Measurements from ENCODE around the gene TBCK. TPM values are rescaled to one million over a fixed set of nuclear protein-coding genes. Genes with fewer than 3 reads are reported as not detected.

TBCK gene
- total and polyA plus RNA-seq, 10 donors = 6.7 to 61.3 (median 44.7) TPM

- H3K4me1 ChIP-seq = peaks cover 19 to 67% (median 32%) of the 10 kb centered on the region in 6 donors
- TF ChIP-seq POLR2A (IDR thresholded peaks at IDR 0.05) = no peak
- no peak for TF ChIP-seq POLR2AphosphoS5 (IDR thresholded peaks at IDR 0.05)
- TF ChIP-seq CTCF (IDR thresholded peaks at IDR 0.05 in 8 of 11, conservative IDR thresholded peaks at IDR 0.05 in 3 of 11) = no peak
- H3K27ac ChIP-seq = no peak overlapping the region
- H3K9me3 ChIP-seq = peaks cover 0 to 4% (median 0%) of the 10 kb centered on the region in 8 donors
- DNase-seq = no peak
- H3K4me3 ChIP-seq = no peak overlapping the region
- H3K36me3 ChIP-seq = peaks cover 0 to 34% (median 13%) of the 10 kb centered on the region in 6 donors
- intact Hi-C loops (cut with DNase I; ENCODE audit: low total_unique reads) = no loop called here
- 94 to 100% (median 98%) methylated on average over 1 of the region's 1 CpG for WGBS, 5 donors
- no peaks in the 10 kb centered on the region for H3K27me3 ChIP-seq (replicated peaks in 1 of 7)
Observed at GRCh38 chr4:106320235-106320634, 4.2 kb upstream of the TBCK start.

DNA sequence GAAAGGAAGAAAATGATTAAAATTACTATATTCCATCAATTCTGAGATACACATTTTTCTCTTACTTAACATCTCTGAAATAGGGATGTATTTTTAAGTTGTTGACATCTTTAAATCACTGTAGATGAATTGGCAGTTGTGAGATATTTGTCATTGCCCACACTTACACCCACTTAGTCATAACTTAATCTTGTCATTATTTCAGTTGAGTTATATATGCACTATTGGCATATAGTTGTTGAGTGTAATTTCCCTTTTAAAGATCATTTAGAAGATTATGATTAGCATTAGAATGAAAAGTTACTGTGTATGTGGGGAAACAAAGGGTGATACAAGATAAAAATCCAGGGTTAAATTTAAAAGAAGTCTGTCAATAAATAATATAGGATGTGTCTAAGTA, 2.5 kb upstream of the TBCK start:
- H3K4me1 ChIP-seq = peaks cover 28 to 71% (median 47%) of the 10 kb centered on the region in 6 donors
- no peak overlapping the region for H3K27ac ChIP-seq
- H3K4me3 ChIP-seq = no peak overlapping the region
- peaks cover 0 to 4% (median 0%) of the 10 kb centered on the region in 8 donors for H3K9me3 ChIP-seq
- DNase-seq = no peak
- TF ChIP-seq CTCF (IDR thresholded peaks at IDR 0.05 in 8 of 11, conservative IDR thresholded peaks at IDR 0.05 in 3 of 11) (no peak), POLR2AphosphoS5 (IDR thresholded peaks at IDR 0.05) (no peak), POLR2A (IDR thresholded peaks at IDR 0.05) (no peak)
- peaks cover 0 to 24% (median 11%) of the 10 kb centered on the region in 6 donors for H3K36me3 ChIP-seq
- no peaks in the 10 kb centered on the region for H3K27me3 ChIP-seq (replicated peaks in 1 of 7)
- intact Hi-C loops (cut with DNase I; ENCODE audit: low total_unique reads) = no loop called here

DNA sequence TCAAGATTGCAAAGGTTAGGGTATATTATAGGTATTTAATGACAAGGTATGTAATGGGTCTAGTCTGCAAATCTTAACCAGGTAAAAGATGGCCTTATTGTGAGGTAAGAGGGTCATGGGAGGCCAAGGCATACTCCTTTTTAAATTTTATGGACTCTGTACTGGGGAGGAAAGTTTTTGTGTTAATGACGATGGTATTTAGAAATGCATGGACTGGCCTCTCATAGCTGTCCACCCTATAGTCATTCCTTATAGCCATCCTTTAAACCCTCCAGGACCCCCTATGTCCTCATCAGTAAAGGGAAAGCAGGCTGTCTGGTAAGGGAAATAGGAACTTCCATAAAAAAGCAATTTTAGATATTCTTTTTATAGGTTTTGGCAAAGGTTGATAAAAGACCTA, 1.8 kb upstream of the TBCK start:
- intact Hi-C loops (cut with DNase I; ENCODE audit: low total_unique reads) = no loop called here
- no peak for TF ChIP-seq POLR2A (IDR thresholded peaks at IDR 0.05)
- no peak for TF ChIP-seq CTCF (IDR thresholded peaks at IDR 0.05 in 8 of 11, conservative IDR thresholded peaks at IDR 0.05 in 3 of 11)
- H3K4me1 ChIP-seq = peaks cover 28 to 73% (median 50%) of the 10 kb centered on the region in 6 donors

DNA sequence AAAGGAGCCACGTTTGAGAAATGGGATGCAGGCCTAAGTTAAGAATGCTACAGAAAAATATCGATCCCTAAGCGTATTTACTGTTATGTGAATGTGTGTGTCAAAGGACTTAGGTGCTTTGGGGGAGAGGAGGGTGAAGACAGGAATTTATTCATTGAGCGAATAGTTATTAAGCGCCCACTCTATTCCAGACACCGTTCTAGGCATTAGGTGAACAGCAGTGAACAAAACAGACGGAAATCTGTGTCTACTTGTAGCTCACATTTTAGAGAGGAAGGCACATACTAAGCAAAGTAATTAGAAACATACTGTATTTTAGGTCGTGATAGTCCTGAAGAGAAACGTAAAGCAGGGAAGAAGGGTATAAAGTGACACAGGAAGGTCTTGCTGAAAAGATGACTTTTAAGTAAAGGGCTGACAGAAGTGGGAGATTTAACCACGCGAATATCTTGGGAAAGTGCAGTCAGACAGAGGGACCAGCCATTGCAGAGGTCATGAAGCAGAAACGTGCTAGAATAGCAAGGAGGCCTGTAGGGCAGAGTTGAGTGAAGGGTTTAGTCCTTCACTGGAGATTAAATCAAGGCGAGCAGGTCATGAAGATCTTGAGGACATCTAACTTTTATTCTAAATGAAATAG, 882 bp upstream of the TBCK start:
- no peaks in the 10 kb centered on the region for H3K27me3 ChIP-seq (replicated peaks in 1 of 7)
- TF ChIP-seq POLR2A (IDR thresholded peaks at IDR 0.05) = no peak
- TF ChIP-seq CTCF (IDR thresholded peaks at IDR 0.05 in 8 of 11, conservative IDR thresholded peaks at IDR 0.05 in 3 of 11) = no peak
- TF ChIP-seq POLR2AphosphoS5 (IDR thresholded peaks at IDR 0.05) = no peak
- peak overlapping the region; percentile 67 to 89 (median 74) for H3K4me3 ChIP-seq
- H3K4me1 ChIP-seq = peaks cover 28 to 75% (median 50%) of the 10 kb centered on the region in 6 donors
- peaks cover 0 to 18% (median 11%) of the 10 kb centered on the region in 6 donors for H3K36me3 ChIP-seq
- intact Hi-C loops (cut with DNase I; ENCODE audit: low total_unique reads) = no loop called here
- 2 to 5% (median 4%) methylated on average over 13 of the region's 13 CpGs for WGBS, 5 donors
- peaks cover 0 to 4% (median 0%) of the 10 kb centered on the region in 8 donors for H3K9me3 ChIP-seq
- no peak for DNase-seq
- peak overlapping the region; percentile 91 to 96 (median 94) for H3K27ac ChIP-seq

More for the DNA sequence above, 1.8 kb upstream of the TBCK start:
- 83 to 100% (median 88%) methylated on average over 1 of the region's 1 CpG for WGBS, 5 donors
- DNase-seq = no peak
- Histone ChIP-seq H3K36me3 (peaks cover 0 to 24% (median 11%) of the 10 kb centered on the region in 6 donors), H3K4me3 (peak overlapping the region in 4 of 8 donors; percentile 67 to 87 (median 72)), H3K27me3 (replicated peaks in 1 of 7) (no peaks in the 10 kb centered on the region), H3K9me3 (peaks cover 0 to 4% (median 0%) of the 10 kb centered on the region in 8 donors), H3K27ac (no peak overlapping the region)

Data from spleen (tissue), 11 donors.